ENCODE measurements around the gene URB1.

DNA sequence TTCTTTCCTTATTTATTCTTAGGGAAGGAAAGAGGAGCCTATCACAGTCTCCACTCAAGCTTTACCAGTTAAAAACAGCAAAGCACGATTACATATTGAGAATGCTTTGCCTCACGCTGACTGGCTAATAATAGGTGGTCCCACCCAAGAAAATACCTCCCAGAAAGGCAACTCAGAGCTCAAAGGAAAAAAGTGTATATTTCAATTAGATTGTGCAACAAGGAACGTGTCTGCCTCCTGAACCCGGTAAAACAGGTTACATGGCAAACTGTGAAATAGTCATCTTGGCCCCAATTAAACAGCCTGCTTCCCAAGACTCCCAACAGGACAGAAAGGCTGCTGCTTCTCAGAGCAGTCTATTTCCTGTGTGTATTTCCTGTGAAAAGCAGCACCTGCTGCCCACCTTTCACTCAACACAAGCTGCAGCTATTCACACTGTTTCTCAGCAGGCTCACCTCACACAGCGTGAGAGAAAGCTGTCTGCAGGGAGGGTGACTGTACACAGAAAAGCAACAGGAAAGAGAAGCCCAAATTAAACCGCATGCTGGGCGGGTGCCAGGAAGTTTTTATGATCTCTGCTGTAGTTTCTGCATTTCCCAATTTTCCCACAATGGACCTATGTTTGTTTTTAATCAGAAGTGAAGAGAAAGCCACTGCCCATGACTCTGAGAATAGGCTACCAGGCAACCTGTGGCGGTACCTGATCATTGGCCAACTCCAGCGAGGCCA is 44.0 kb downstream of the URB1 start:
- TF ChIP-seq, protein P1, sequence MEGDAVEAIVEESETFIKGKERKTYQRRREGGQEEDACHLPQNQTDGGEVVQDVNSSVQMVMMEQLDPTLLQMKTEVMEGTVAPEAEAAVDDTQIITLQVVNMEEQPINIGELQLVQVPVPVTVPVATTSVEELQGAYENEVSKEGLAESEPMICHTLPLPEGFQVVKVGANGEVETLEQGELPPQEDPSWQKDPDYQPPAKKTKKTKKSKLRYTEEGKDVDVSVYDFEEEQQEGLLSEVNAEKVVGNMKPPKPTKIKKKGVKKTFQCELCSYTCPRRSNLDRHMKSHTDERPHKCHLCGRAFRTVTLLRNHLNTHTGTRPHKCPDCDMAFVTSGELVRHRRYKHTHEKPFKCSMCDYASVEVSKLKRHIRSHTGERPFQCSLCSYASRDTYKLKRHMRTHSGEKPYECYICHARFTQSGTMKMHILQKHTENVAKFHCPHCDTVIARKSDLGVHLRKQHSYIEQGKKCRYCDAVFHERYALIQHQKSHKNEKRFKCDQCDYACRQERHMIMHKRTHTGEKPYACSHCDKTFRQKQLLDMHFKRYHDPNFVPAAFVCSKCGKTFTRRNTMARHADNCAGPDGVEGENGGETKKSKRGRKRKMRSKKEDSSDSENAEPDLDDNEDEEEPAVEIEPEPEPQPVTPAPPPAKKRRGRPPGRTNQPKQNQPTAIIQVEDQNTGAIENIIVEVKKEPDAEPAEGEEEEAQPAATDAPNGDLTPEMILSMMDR (IDR thresholded peaks at IDR 0.05; ENCODE audit: poor library complexity), result no peak
- TF ChIP-seq EZH2phosphoT487 (IDR thresholded peaks at IDR 0.05; ENCODE audit: low read depth, severe bottlenecking, unreplicated experiment), result no peak

Measured in hepatocyte (in vitro differentiated cells).